GM12875 (cell line): ENCODE measurements around the gene CFAP100.

ENCODE experiments used
- H3K4me3 ChIP-seq: one replicate; pipeline ENCODE4 v1.5.1; 2011; ENCODE audit warnings: low read depth, low read length, control low read depth
- CTCF ChIP-seq: IDR thresholded peaks from 2 replicates; pipeline ENCODE4 v1.5.1; 2011; ENCODE audit warnings: low read depth, mild to moderate bottlenecking, control low read depth, inconsistent platforms, low read length, moderate library complexity, borderline replicate concordance; ENCODE audit not compliant: insufficient read depth

Gene CFAP100

GRCh38 chr3:126464997-126465396, 70.3 kb downstream of the CFAP100 start:
- no peak overlapping the region for H3K4me3 ChIP-seq
- TF ChIP-seq CTCF: no peak

DNA sequence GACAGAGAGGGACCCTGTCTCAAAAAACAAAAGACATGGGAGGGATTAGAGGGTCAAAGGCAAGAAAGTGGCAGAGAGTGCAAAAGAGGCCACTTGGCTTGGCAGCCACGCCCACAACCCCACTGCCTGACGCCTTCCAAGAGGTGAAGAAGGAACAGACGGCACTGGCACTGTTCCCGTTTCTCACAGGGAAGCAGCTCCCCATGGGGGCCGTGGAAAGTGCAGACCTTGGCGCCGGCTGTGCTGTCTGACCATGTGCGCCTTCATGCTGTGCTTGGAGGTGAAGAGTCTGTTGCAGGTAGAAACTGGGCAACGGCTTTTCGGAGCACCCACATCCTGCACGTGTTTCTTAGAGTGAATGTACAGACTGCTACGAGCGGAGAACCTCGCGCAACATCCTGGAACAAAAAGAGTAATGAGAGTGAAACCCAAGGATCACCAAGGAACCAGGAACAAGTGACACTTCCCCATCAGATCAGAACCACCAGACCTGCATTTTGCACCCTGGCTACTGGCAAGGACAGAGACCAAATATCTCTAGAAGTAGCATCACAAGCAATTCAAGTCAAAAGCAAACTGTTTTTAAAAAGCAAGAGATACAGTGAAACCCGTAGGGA, 71.3 kb downstream of the CFAP100 start:
- no peak for TF ChIP-seq CTCF
- no peak overlapping the region for H3K4me3 ChIP-seq

DNA sequence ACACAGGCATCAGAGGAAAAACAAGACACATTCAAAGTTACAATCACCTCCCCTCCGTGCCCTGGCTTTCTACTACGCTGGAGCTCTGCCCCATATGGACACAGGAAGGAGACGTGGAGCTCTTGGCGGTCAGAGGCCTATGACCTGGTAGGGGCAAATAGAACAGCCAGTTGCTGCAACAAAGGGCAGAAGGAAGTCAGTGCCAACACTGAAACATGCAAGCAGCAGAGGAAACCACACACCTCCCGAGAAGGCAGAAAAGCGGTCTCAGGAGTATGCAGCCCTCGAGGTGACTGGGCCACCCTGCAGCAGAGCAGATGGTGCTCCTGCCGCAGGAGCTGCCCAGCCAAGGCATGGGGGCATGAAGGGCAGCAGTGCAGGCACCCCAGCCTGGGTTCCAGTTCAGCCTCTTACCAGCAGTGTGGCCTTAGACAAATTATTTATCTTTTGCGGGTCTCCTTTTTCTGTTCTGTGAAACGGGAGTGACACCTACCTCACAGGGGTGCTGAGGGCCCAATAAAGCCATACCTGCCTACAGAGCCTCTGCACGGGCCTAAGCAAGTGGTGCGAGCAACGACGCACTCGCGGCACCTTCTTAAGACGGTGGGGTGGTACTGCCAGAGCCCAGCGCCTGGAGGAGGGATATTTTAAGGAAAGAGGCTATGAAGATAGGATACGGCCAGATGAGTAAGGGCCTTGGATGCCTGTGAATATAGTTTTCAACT, 72.3 kb downstream of the CFAP100 start:
- H3K4me3 ChIP-seq: no peak overlapping the region
- no peak for TF ChIP-seq CTCF

DNA sequence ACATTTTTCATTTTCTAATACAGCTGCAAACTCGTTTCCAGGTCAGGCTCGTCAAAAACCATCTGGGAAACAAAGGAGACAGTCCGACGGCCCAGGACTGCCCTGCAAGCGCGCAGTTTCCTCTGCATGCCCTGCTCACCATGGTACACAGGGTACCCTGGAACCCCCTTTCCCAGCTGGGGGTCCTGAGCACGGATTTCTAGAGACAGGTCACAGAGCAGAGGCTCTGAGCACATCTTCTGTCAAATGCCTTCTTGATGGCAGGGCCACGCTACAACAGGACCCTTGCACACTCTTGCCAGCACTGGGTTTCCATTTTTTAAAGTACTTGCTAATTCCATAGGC, 72.9 kb downstream of the CFAP100 start:
- no peak for TF ChIP-seq CTCF
- H3K4me3 ChIP-seq: no peak overlapping the region

- TF ChIP-seq CTCF: no peak
- no peak overlapping the region for H3K4me3 ChIP-seq
Measured at GRCh38 chr3:126468028-126468891, 73.6 kb downstream of the CFAP100 start.

- TF ChIP-seq CTCF: no peak
- H3K4me3 ChIP-seq: no peak overlapping the region
Measured at GRCh38 chr3:126469479-126469878, 74.8 kb downstream of the CFAP100 start.
